ENCODE measurements around the gene BEX2. TPM values are rescaled to one million over a fixed set of nuclear protein-coding genes. Genes with fewer than 3 reads are reported as not detected.
A peak's percentile ranks its signal among the peaks of the same experiment; 100 is the strongest.

Gene BEX2
- total RNA-seq, 1 donor from 2014 or later: 7.4 TPM

- peak within 1 kb of the TSS; percentile 93 for H3K27ac ChIP-seq
- H3K27me3 ChIP-seq: no peaks in the 10 kb centered on the region
- no peak for TF ChIP-seq CTCF (IDR thresholded peaks at IDR 0.05)
- TF ChIP-seq POLR2AphosphoS5 (IDR thresholded peaks at IDR 0.05; ENCODE audit: insufficient read depth in 1 of 2, low read depth in 1 of 2): peak in 1 of 2 donors; percentile 90
- TF ChIP-seq POLR2A (IDR thresholded peaks at IDR 0.05): peak in 1 of 2 donors; percentile 83
- peak within 1 kb of the TSS; percentile 51 to 61 for H3K4me3 ChIP-seq
- H3K9me3 ChIP-seq: no peaks in the 10 kb centered on the region
- no peaks in the 10 kb centered on the region for H3K36me3 ChIP-seq
- intact Hi-C loops (cut with DNase I): no loop called here
- no peak for DNase-seq (ENCODE audit: extremely low spot score in 2 of 2)
- H3K4me1 ChIP-seq: peaks cover 9% of the 10 kb centered on the region
These were observed 45.5 kb upstream of the BEX2 start, which contains the start of gene TCEAL9 for GRCh38 chrX:103356130-103356798. TCEAL9 (plus strand) TSS chrX:103356506; CDS start chrX:103357685, 1,179 bp downstream.

GRCh38 chrX:103347682-103348397 lies 37.0 kb upstream of the BEX2 start:
- no peak overlapping the region for H3K4me3 ChIP-seq
- no peak for DNase-seq (ENCODE audit: extremely low spot score in 2 of 2)
- TF ChIP-seq POLR2AphosphoS5 (IDR thresholded peaks at IDR 0.05; ENCODE audit: insufficient read depth in 1 of 2, low read depth in 1 of 2) (no peak), CTCF (IDR thresholded peaks at IDR 0.05) (no peak), POLR2A (IDR thresholded peaks at IDR 0.05) (no peak)
- H3K4me1 ChIP-seq: no peaks in the 10 kb centered on the region
- no peaks in the 10 kb centered on the region for H3K36me3 ChIP-seq
- no peaks in the 10 kb centered on the region for H3K27me3 ChIP-seq
- intact Hi-C loops (cut with DNase I): loop anchor here (10.0 kb wide), 1 partner anchor 117 kb away; no protein-coding TSS in a partner anchor
- H3K27ac ChIP-seq: no peak overlapping the region
- H3K9me3 ChIP-seq: no peaks in the 10 kb centered on the region

GRCh38 chrX:103344606-103345005 lies 33.8 kb upstream of the BEX2 start:
- intact Hi-C loops (cut with DNase I): loop anchor here (10.0 kb wide), 1 partner anchor 120 kb away; no protein-coding TSS in a partner anchor

GRCh38 chrX:103343105-103343504 lies 32.3 kb upstream of the BEX2 start:
- Histone ChIP-seq H3K27me3 (no peaks in the 10 kb centered on the region), H3K4me3 (no peak overlapping the region), H3K27ac (no peak overlapping the region), H3K4me1 (no peaks in the 10 kb centered on the region), H3K36me3 (no peaks in the 10 kb centered on the region), H3K9me3 (no peaks in the 10 kb centered on the region)
- peak; percentile 15 to 42 (median 29) for TF ChIP-seq CTCF (IDR thresholded peaks at IDR 0.05)
- TF ChIP-seq POLR2A (IDR thresholded peaks at IDR 0.05): no peak
- no peak for TF ChIP-seq POLR2AphosphoS5 (IDR thresholded peaks at IDR 0.05; ENCODE audit: insufficient read depth in 1 of 2, low read depth in 1 of 2)
- intact Hi-C loops (cut with DNase I): loop anchor here (10.0 kb wide), 1 partner anchor 122 kb away; no protein-coding TSS in a partner anchor
- no peak for DNase-seq (ENCODE audit: extremely low spot score in 2 of 2)

More at GRCh38 chrX:103344606-103345005, 33.8 kb upstream of the BEX2 start:
- Histone ChIP-seq H3K27ac (no peak overlapping the region), H3K27me3 (no peaks in the 10 kb centered on the region), H3K4me3 (no peak overlapping the region), H3K9me3 (no peaks in the 10 kb centered on the region), H3K36me3 (no peaks in the 10 kb centered on the region), H3K4me1 (no peaks in the 10 kb centered on the region)
- no peak for DNase-seq (ENCODE audit: extremely low spot score in 2 of 2)
- TF ChIP-seq POLR2A (IDR thresholded peaks at IDR 0.05): no peak
- no peak for TF ChIP-seq POLR2AphosphoS5 (IDR thresholded peaks at IDR 0.05; ENCODE audit: insufficient read depth in 1 of 2, low read depth in 1 of 2)

- TF ChIP-seq POLR2A (IDR thresholded peaks at IDR 0.05) (no peak), POLR2AphosphoS5 (IDR thresholded peaks at IDR 0.05; ENCODE audit: insufficient read depth in 1 of 2, low read depth in 1 of 2) (no peak)
- DNase-seq (ENCODE audit: extremely low spot score in 2 of 2): no peak
- intact Hi-C loops (cut with DNase I): no loop called here
- no peaks in the 10 kb centered on the region for H3K27me3 ChIP-seq
- H3K4me1 ChIP-seq: no peaks in the 10 kb centered on the region
- no peak overlapping the region for H3K4me3 ChIP-seq
- no peaks in the 10 kb centered on the region for H3K36me3 ChIP-seq
- no peak overlapping the region for H3K27ac ChIP-seq
- H3K9me3 ChIP-seq: no peaks in the 10 kb centered on the region
These were observed 27.9 kb upstream of the BEX2 start for GRCh38 chrX:103338663-103339062.

Data from vagina (tissue), 2 donors.